Endothelial cell of umbilical vein (primary cell): ENCODE measurements around the gene CTDSP1. TPM values are rescaled to one million over a fixed set of nuclear protein-coding genes. Genes with fewer than 3 reads are reported as not detected.

ENCODE experiments used
- BruUV-seq: library from RNA; stranded (reverse); fragments of 400-500 nt; replicated peaks from 2 replicates; lab custom pipeline; 2021; lab: Mats Ljungman, UMichigan
- CTCF ChIA-PET: fragments of 300-600, 350-600 bp; sonication (Branson Sonifier 250); formaldehyde crosslinking; loops from one replicate; lab custom pipeline; 2021; ENCODE audit warnings: antibody characterized with exemption, inconsistent platforms; lab: Charles Lee
- POLR2A ChIA-PET: fragments of 300-600, 350-600 bp; sonication (Branson Sonifier 250); formaldehyde crosslinking; loops from one replicate; lab custom pipeline; 2021; ENCODE audit warnings: antibody characterized with exemption, inconsistent platforms; lab: Charles Lee
- DNase-seq: peaks from one replicate; pipeline ENCODE4 v3.0.0-alpha.2; 2011; ENCODE audit warnings: low read depth, low spot score
- FAIRE-seq: peaks from 2 replicates; lab custom pipeline; 2011; peaks lifted over from hg19 to GRCh38; lab: Jason Lieb, UNC
- H2AFZ ChIP-seq: 2 replicates; pipeline ENCODE4 v1.6.0; 2012; ENCODE audit warnings: low read depth, low read length, control low read depth, inconsistent platforms
- H3K27ac ChIP-seq: 2 replicates; pipeline ENCODE4 v1.5.1; 2011; ENCODE audit warnings: low read depth, mild to moderate bottlenecking, control low read depth, low read length, moderate library complexity; ENCODE audit not compliant: insufficient read depth
- H3K27me3 ChIP-seq, 2 experiments: 2 replicates each; pipeline versions ENCODE4 v1.6.0 to v1.6.1; 2011; ENCODE audit warnings: low read length in 2 of 2, mixed read lengths in 1 of 2; ENCODE audit not compliant: control insufficient read depth in 2 of 2, insufficient read depth in 2 of 2
- H3K36me3 ChIP-seq, 2 experiments: 2 replicates in 1 of 2; 3 replicates in 1 of 2; pipeline ENCODE4 v1.5.1; 2011; ENCODE audit warnings: low read length in 2 of 2, mild to moderate bottlenecking in 1 of 2, moderate library complexity in 1 of 2; ENCODE audit not compliant: control insufficient read depth in 2 of 2, insufficient read depth in 2 of 2; ENCODE audit errors: extremely low read depth in 1 of 2
- H3K4me1 ChIP-seq: 3 replicates; pipeline ENCODE4 v1.5.1; 2011; ENCODE audit warnings: mild to moderate bottlenecking, low read length; ENCODE audit not compliant: control insufficient read depth, insufficient read depth; ENCODE audit errors: extremely low read depth
- H3K4me2 ChIP-seq: 2 replicates; pipeline ENCODE4 v1.6.1; 2011; ENCODE audit warnings: low read length, control low read depth, mixed read lengths; ENCODE audit not compliant: insufficient read depth
- H3K4me3 ChIP-seq, 3 experiments: fragments of 200-600 bp in 1 of 3; sonication (generic), shearing (Covaris generic) in 1 of 3; replicated peaks in 1 of 3; 2 replicates each; pipeline ENCODE4 v1.5.1; 2011 to 2016; ENCODE audit warnings: control low read depth in 3 of 3, low read length in 3 of 3, mild to moderate bottlenecking in 2 of 3, inconsistent platforms in 1 of 3, low read depth in 1 of 3, moderate library complexity in 1 of 3; ENCODE audit not compliant: insufficient read depth in 1 of 3
- H3K79me2 ChIP-seq: 2 replicates; pipeline ENCODE4 v1.6.0; 2012; ENCODE audit warnings: low read length, inconsistent platforms; ENCODE audit not compliant: control insufficient read depth, insufficient read depth
- H3K9ac ChIP-seq: replicated peaks from 2 replicates; pipeline ENCODE3; 2011; ENCODE audit warnings: low read length, control low read depth; ENCODE audit not compliant: insufficient read depth; ENCODE audit errors: extremely low read depth
- H3K9me1 ChIP-seq: replicated peaks from 3 replicates; pipeline ENCODE4 v1.6.0; 2011; ENCODE audit warnings: mild to moderate bottlenecking, low read length; ENCODE audit not compliant: control insufficient read depth, insufficient read depth; ENCODE audit errors: extremely low read depth
- H3K9me3 ChIP-seq: replicated peaks from 2 replicates; pipeline ENCODE4 v1.5.1; 2012; ENCODE audit warnings: low read length, inconsistent platforms; ENCODE audit not compliant: control insufficient read depth, insufficient read depth
- H4K20me1 ChIP-seq: replicated peaks from 2 replicates; pipeline ENCODE3; 2011; ENCODE audit warnings: mild to moderate bottlenecking, low read length; ENCODE audit not compliant: control insufficient read depth, insufficient read depth; ENCODE audit errors: extremely low read depth
- EZH2 ChIP-seq: IDR thresholded peaks from 2 replicates; pipeline ENCODE4 v1.6.1; 2012; ENCODE audit warnings: borderline replicate concordance, low read depth, mild to moderate bottlenecking, moderate library complexity, low read length, inconsistent platforms; ENCODE audit not compliant: severe bottlenecking
- FOS ChIP-seq: IDR thresholded peaks from 2 replicates; pipeline ENCODE4 v1.6.1; 2011; ENCODE audit warnings: mild to moderate bottlenecking, low read length, moderate library complexity, borderline replicate concordance; ENCODE audit not compliant: insufficient read depth
- GATA2 ChIP-seq: IDR thresholded peaks from 2 replicates; pipeline ENCODE4 v1.7.0; 2011; ENCODE audit warnings: low read depth, mild to moderate bottlenecking, moderate library complexity, mixed read lengths, low read length; ENCODE audit not compliant: insufficient read length, insufficient read depth
- JUN ChIP-seq: IDR thresholded peaks from 2 replicates; pipeline ENCODE4 v1.6.1; 2011; ENCODE audit warnings: borderline replicate concordance, low read depth; ENCODE audit not compliant: insufficient read length, insufficient read depth
- MYC ChIP-seq: IDR thresholded peaks from one replicate; pipeline ENCODE4 v1.6.1; 2011; ENCODE audit warnings: mild to moderate bottlenecking, low read depth, low read length
- POLR2A ChIP-seq: IDR thresholded peaks from 2 replicates; pipeline ENCODE4 v1.6.1; 2012; ENCODE audit warnings: low read depth, mild to moderate bottlenecking, control low read depth, low read length
- POLR2AphosphoS5 ChIP-seq: IDR thresholded peaks from 2 replicates; pipeline ENCODE4 v1.6.1; 2012; ENCODE audit warnings: low read depth, mild to moderate bottlenecking, control low read depth, low read length, moderate library complexity; ENCODE audit not compliant: insufficient read depth
- dilution Hi-C: fragments of 300-500 bp; cut with MboI; formaldehyde crosslinking; loops from one replicate; pipeline ENCODE4 v1.15.0; 2019; ENCODE audit warnings: low sequenced_read_pairs; ENCODE audit not compliant: extremely low pct_ligation_motif_present
- intact Hi-C: fragments of 100-400 bp; cut with micrococcal nuclease; formaldehyde crosslinking; loops from one replicate; pipeline ENCODE4 v1.10.0; 2022
- polyA plus RNA-seq, 4 experiments: library from polyadenylated mRNA; depleted of rRNA in 3 of 4; stranded (reverse) in 3 of 4; unstranded in 1 of 4; fragments of >200 nt; gene quantifications; 2 replicates each; pipeline versions ENCODE4 v1.2.1 to v1.2.3, GENCODE V29; 2011 to 2012; ENCODE audit warnings: missing spikeins in 1 of 4
- total RNA-seq: library from RNA; stranded (reverse); gene quantifications from 2 replicates; pipeline ENCODE4 v1.2.3, GENCODE V29; 2021
- TF ChIP-seq, protein P1 (sequence below), 2 donors: IDR thresholded peaks; 1 replicate in 1 of 2; 2 replicates in 1 of 2; pipeline ENCODE4 v1.5.1; 2011; ENCODE audit warnings: low read length in 2 of 2, mild to moderate bottlenecking in 2 of 2, moderate library complexity in 2 of 2, control low read depth in 1 of 2, inconsistent platforms in 1 of 2, low read depth in 1 of 2; ENCODE audit not compliant: insufficient read depth in 1 of 2; ENCODE audit errors: extremely low read depth in 1 of 2
- TF ChIP-seq, protein P2 (sequence below): IDR thresholded peaks from 2 replicates; pipeline ENCODE4 v1.6.1; 2011; ENCODE audit not compliant: insufficient read depth, insufficient read length

Gene CTDSP1
- total and polyA plus RNA-seq, 2 donors (not counting 3 experiments of a cell fraction or from before 2014, with no cell fraction given) = 86.1 to 112 TPM

DNA sequence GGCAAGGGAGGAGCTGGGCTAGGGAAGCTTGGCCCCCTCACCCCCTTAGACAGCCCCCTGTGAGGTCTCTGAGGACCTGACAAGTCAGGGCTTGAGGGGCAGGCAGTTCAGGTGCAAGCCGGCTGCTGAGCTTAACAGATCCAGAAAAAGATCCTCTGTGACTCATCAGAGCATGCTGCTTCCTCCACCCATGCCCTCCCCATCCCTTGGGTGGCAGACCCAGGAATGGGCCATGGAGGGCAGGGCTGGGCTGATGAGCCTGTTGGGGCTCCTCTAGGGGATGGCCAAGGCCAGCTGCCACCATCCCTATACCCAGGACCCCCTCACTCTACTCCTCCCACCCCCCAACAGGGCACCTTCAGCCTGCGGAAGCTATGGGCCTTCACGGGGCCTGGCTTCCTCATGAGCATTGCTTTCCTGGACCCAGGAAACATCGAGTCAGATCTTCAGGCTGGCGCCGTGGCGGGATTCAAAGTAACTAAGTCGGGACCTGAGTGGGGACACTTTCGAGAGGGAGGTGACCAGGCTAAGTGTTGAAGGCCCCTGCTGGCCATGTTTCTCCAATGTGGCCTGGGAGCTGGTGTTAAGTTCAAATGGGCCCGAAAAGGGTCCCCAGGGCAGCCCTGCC lies 15.7 kb upstream of the CTDSP1 start:
- ChIA-PET POLR2A (no interaction called here), CTCF (interaction anchor here (1.0 to 3.1 kb wide), 5 partner anchors 12 to 113 kb away, joined by 3 to 13 read pairs (median 5); partner anchors contain the start of gene CATIP)
- dilution Hi-C loops = no loop called here
- Histone ChIP-seq H3K9me1 (no peaks in the 10 kb centered on the region), H3K27me3 (peaks cover 0 to 7% of the 10 kb centered on the region in 2 experiments), H3K79me2 (no peaks in the 10 kb centered on the region), H2AFZ (no peak overlapping the region), H3K9me3 (no peaks in the 10 kb centered on the region), H3K9ac (no peak overlapping the region), H4K20me1 (no peaks in the 10 kb centered on the region), H3K36me3 (no peaks in the 10 kb centered on the region), H3K4me3 (no peak overlapping the region), H3K4me1 (peaks cover 3% of the 10 kb centered on the region), H3K27ac (no peak overlapping the region), H3K4me2 (no peak overlapping the region)
- intact Hi-C loops = no loop called here
- no peak for TF ChIP-seq GATA2
- no peak for TF ChIP-seq POLR2A
- TF ChIP-seq POLR2AphosphoS5 = no peak
- TF ChIP-seq, protein P1, sequence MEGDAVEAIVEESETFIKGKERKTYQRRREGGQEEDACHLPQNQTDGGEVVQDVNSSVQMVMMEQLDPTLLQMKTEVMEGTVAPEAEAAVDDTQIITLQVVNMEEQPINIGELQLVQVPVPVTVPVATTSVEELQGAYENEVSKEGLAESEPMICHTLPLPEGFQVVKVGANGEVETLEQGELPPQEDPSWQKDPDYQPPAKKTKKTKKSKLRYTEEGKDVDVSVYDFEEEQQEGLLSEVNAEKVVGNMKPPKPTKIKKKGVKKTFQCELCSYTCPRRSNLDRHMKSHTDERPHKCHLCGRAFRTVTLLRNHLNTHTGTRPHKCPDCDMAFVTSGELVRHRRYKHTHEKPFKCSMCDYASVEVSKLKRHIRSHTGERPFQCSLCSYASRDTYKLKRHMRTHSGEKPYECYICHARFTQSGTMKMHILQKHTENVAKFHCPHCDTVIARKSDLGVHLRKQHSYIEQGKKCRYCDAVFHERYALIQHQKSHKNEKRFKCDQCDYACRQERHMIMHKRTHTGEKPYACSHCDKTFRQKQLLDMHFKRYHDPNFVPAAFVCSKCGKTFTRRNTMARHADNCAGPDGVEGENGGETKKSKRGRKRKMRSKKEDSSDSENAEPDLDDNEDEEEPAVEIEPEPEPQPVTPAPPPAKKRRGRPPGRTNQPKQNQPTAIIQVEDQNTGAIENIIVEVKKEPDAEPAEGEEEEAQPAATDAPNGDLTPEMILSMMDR (IDR thresholded peaks at IDR 0.05; ENCODE audit: extremely low read depth in 1 of 2, insufficient read depth in 1 of 2, low read depth in 1 of 2, low read length in 2 of 2) = no peak
- no peak for TF ChIP-seq MYC
- TF ChIP-seq EZH2 = no peak
- TF ChIP-seq JUN = no peak
- no peak for TF ChIP-seq FOS
- TF ChIP-seq, protein P2, sequence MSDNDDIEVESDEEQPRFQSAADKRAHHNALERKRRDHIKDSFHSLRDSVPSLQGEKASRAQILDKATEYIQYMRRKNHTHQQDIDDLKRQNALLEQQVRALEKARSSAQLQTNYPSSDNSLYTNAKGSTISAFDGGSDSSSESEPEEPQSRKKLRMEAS = no peak
- DNase-seq (no peak), FAIRE-seq (no peak)
- no TSS peak for BruUV-seq
